Stomach (tissue), 9 donors: Measurements from ENCODE around the gene PDE4D. TPM values are rescaled to one million over a fixed set of nuclear protein-coding genes. Genes with fewer than 3 reads are reported as not detected.

Experiments
- DNase-seq, 2 donors: peaks; one replicate each; pipeline versions ENCODE4 v3.0.0 to v3.0.0-alpha.2; 2013 to 2019
- H3K27ac ChIP-seq, 5 donors: fragments of 200-600 bp in 4 of 5; sonication (generic) in 4 of 5; one replicate each; pipeline ENCODE4 v1.5.1; 2013 to 2019; ENCODE audit warnings: mild to moderate bottlenecking in 1 of 5, moderate library complexity in 1 of 5
- H3K27me3 ChIP-seq, 3 donors: fragments of 200-600 bp; sonication (generic); one replicate each; pipeline ENCODE4 v1.5.1; 2017 to 2019; ENCODE audit warnings: mixed run types in 1 of 3
- H3K36me3 ChIP-seq, 4 donors: fragments of 200-600 bp; sonication (generic); 1 replicate in 3 of 4; 2 replicates in 1 of 4; pipeline ENCODE4 v1.5.1; 2016 to 2019
- H3K4me1 ChIP-seq, 4 donors: fragments of 200-600 bp; sonication (generic); one replicate each; pipeline ENCODE4 v1.5.1; 2016 to 2019
- H3K4me3 ChIP-seq, 4 donors: fragments of 200-600 bp; sonication (generic) in 3 of 4; one replicate each; pipeline ENCODE4 v1.5.1; 2016 to 2019; ENCODE audit warnings: mild to moderate bottlenecking in 1 of 4
- H3K9me3 ChIP-seq, 4 donors: fragments of 200-600 bp; sonication (generic); one replicate each; pipeline ENCODE4 v1.5.1; 2016 to 2019
- EP300 ChIP-seq: sonication (generic); formaldehyde crosslinking; IDR thresholded peaks from one replicate; pipeline ENCODE4 v1.6.1; 2017; ENCODE audit warnings: antibody characterized with exemption
- POLR2A ChIP-seq, 4 donors: fragments of 450-650 bp; IDR thresholded peaks; one replicate each; pipeline ENCODE4 v1.6.1; 2016; ENCODE audit warnings: antibody characterized with exemption in 4 of 4, control low read depth in 2 of 4, mild to moderate bottlenecking in 1 of 4, moderate library complexity in 1 of 4
- POLR2AphosphoS5 ChIP-seq, 3 donors: sonication (generic); formaldehyde crosslinking; IDR thresholded peaks; one replicate each; pipeline ENCODE4 v1.6.1; 2016; ENCODE audit warnings: antibody characterized with exemption in 3 of 3
- WGBS, 5 donors: extraction: QIAGEN DNeasy Blood & Tissue Kit in 3 of 5; methylation state at CpG; one replicate each; pipeline versions ENCODE4 v1.1.5 to v1.1.7; 2013 to 2018; 5-methylcytosine and 5-hydroxymethylcytosine counted together
- intact Hi-C: fragments of 100-400 bp; cut with DNase I; formaldehyde crosslinking; loops from one replicate; pipeline ENCODE4 v1.15.1; 2023; ENCODE audit warnings: low total_unique reads
- polyA plus RNA-seq, 3 donors: library from polyadenylated mRNA; stranded (reverse); fragments of 200-250 nt; gene quantifications; one replicate each; pipeline ENCODE4 v1.2.3, GENCODE V29; 2013
- total RNA-seq, 5 donors: library from RNA; depleted of rRNA; stranded (reverse); fragments of >200 nt; gene quantifications; one replicate each; pipeline versions ENCODE4 v1.1.0 to v1.2.3, GENCODE V29; 2014 to 2016
- TF ChIP-seq, protein P1 (sequence below), 7 experiments: fragments of 450-650 bp in 4 of 7; fragments of 200-600 bp in 3 of 7; sonication (generic) in 3 of 7; IDR thresholded peaks; one replicate each; pipeline ENCODE4 v1.5.1; 2016 to 2019; ENCODE audit warnings: antibody characterized with exemption in 7 of 7, control low read depth in 2 of 7, mild to moderate bottlenecking in 1 of 7
- donor health status: healthy with polysubstance abuse.
- donor health status: Bipolar disorder and iron deficiency.
- donor health status: healthy.

PDE4D gene
- total and polyA plus RNA-seq, 8 donors, result 3.1 to 147 (median 97.3) TPM

DNA sequence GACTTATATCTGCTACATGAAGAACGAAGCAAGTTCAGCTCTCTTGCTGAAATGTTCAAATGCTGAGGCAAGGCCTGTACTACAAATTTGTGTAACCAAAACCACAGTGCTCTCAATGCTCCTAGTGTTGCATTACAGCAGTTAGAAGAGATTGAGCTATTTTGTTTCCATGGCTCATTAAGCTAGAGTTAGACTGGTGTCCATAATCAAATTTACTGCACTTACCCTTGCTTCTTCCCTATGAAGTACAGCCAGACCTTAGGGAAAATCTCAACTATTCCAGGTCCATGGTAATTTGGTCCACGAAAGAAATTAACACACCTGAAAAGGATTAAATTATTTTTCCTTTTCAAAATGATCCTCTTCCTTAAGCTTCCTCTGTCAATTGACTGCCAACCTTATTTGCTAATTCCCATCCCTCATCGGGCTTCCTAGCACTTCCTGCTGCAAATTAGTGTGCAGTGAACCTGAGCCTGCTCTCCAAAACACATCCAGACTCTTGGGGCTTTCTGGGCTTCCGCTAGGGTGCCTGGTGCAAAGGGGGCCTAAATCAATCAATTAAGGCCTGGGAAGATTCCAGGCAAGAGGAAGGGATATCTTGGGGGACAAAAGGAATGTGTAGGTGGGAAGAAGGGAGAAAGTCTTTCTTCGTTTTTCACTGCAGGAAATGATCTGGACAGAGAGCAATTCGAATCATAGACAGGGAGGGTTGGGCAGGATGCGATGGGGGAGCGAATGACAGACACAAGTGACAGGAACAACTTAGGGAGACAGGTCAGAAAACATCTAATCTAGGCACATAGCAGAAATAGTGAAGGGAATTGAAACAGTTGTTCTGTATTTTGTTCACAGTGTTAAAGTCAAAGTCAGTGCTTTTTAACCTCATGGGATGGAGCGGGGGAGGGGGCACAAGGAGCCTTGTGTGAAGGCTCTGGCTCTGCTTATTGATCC, 768.2 kb downstream of the PDE4D start:
- WGBS, 5 donors, result 77 to 82% (median 79%) methylated on average over 9 of the region's 9 CpGs
- Histone ChIP-seq H3K27ac (peak overlapping the region in 4 of 5 donors; percentile 80 to 89 (median 84)), H3K36me3 (no peaks in the 10 kb centered on the region), H3K4me1 (peaks cover 22 to 58% (median 41%) of the 10 kb centered on the region in 4 donors), H3K4me3 (no peak overlapping the region), H3K27me3 (no peaks in the 10 kb centered on the region), H3K9me3 (no peaks in the 10 kb centered on the region)
- DNase-seq, result no peak
- intact Hi-C loops, result no loop called here
- TF ChIP-seq EP300 (no peak), POLR2AphosphoS5 (IDR thresholded peaks at IDR 0.05) (no peak), POLR2A (IDR thresholded peaks at IDR 0.05) (no peak)
- TF ChIP-seq, protein P1, sequence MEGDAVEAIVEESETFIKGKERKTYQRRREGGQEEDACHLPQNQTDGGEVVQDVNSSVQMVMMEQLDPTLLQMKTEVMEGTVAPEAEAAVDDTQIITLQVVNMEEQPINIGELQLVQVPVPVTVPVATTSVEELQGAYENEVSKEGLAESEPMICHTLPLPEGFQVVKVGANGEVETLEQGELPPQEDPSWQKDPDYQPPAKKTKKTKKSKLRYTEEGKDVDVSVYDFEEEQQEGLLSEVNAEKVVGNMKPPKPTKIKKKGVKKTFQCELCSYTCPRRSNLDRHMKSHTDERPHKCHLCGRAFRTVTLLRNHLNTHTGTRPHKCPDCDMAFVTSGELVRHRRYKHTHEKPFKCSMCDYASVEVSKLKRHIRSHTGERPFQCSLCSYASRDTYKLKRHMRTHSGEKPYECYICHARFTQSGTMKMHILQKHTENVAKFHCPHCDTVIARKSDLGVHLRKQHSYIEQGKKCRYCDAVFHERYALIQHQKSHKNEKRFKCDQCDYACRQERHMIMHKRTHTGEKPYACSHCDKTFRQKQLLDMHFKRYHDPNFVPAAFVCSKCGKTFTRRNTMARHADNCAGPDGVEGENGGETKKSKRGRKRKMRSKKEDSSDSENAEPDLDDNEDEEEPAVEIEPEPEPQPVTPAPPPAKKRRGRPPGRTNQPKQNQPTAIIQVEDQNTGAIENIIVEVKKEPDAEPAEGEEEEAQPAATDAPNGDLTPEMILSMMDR (IDR thresholded peaks at IDR 0.05), result no peak

DNA sequence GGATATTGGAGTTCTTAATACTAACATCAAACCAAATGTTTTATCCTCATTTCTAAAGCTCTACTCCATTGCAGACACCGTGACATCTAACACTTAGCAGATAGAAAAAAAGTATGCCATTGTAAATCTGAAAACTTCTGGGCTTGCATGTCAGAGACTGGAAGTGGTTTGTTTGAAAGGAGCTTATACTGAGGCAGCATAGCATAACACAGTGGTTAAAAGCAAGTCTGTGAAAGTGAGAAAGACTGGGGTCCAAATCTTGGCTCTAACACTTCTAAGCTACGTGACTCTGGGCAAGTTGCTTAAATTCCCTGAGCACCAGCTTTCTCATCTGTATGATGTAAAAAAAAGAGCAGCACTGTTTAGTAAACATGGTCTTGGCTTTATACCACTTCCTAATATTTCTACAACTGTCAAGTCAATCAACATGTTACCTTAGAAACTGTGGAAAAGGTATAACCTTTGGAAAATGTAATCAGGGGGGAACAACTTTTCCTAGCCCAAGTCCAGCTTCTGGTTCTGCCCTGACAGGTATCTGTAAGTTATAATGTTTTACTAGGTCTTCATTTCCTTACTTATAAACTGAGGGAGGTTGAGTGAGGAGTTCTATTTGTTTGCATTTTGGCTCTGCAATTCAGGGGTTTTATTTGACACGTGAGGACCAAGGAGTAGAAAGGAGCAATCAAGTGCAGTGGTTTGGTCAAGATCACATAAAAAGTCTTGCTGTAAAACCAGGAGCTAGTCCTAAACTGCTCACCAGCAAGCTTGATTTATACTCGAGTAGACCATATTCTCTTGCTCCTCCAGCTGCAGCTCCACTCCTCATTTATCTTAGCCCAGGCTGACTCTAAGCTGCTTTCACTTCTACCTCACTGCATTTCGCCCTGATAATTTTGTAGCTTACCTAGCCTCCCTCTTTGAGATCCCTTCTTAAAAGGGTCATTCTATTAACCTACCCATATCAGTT, 769.6 kb downstream of the PDE4D start:
- intact Hi-C loops, result no loop called here
- H3K4me1 ChIP-seq, result peaks cover 22 to 56% (median 39%) of the 10 kb centered on the region in 4 donors
- H3K36me3 ChIP-seq, result no peaks in the 10 kb centered on the region
- H3K27ac ChIP-seq, result peak overlapping the region; percentile 17 to 89 (median 80)
- WGBS, 5 donors, result 39 to 52% (median 41%) methylated on average over 5 of the region's 5 CpGs
- TF ChIP-seq, protein P1 (IDR thresholded peaks at IDR 0.05), result no peak
- TF ChIP-seq POLR2AphosphoS5 (IDR thresholded peaks at IDR 0.05) (no peak), EP300 (no peak)
- H3K9me3 ChIP-seq, result no peaks in the 10 kb centered on the region
- no peaks in the 10 kb centered on the region for H3K27me3 ChIP-seq
- no peak overlapping the region for H3K4me3 ChIP-seq
- peak in 1 of 2 donors; percentile 51 for DNase-seq

DNA sequence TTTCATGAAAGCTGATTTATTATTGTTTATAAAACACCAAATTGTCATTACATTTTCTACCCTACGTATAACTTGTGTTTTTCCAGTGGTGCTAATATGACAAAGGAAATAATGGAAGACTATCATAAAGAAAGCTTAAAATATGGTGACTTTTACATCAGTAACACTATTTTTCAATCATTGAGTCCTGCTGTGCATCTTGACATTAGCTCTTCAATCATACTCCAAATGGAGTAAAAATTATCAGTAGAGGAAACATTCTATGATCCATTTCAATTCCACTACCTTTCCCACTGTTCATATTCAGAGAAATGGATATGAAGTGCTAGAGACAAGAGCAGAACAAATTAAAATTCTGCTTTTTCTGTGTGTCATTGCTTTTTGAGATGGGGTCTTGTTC, 774.0 kb downstream of the PDE4D start:
- no peaks in the 10 kb centered on the region for H3K36me3 ChIP-seq
- H3K4me3 ChIP-seq, result no peak overlapping the region
- H3K27ac ChIP-seq, result no peak overlapping the region
- no peak for DNase-seq
- H3K27me3 ChIP-seq, result no peaks in the 10 kb centered on the region
- TF ChIP-seq, protein P1 (IDR thresholded peaks at IDR 0.05), result no peak
- no peak for TF ChIP-seq POLR2AphosphoS5 (IDR thresholded peaks at IDR 0.05)
- no peak for TF ChIP-seq POLR2A (IDR thresholded peaks at IDR 0.05)
- TF ChIP-seq EP300, result no peak
- WGBS, 5 donors, result 79 to 100% (median 97%) methylated on average over 1 of the region's 1 CpG
- intact Hi-C loops, result no loop called here
- no peaks in the 10 kb centered on the region for H3K9me3 ChIP-seq
- peaks cover 8 to 51% (median 32%) of the 10 kb centered on the region in 4 donors for H3K4me1 ChIP-seq

DNA sequence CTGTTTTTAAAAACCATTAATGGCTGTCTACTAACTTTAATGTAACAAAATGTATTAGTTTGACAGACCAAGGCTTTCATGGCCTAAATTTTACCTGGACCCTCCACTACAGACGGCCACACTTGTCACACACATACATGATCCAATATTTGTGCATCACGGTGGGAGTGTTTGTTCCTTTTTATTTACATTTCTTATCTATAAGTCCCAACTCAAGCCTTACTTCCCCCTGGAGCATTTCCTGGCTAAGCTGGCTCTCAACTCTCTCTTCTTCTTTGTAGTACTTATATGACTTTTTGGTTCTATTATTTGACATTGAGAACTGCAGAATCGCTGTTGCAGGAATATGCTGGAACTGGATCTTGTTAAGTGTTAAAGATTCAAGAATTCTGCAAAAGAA, 776.2 kb downstream of the PDE4D start:
- TF ChIP-seq EP300 (no peak), POLR2AphosphoS5 (IDR thresholded peaks at IDR 0.05) (peak in 1 of 3 donors; percentile 13), POLR2A (IDR thresholded peaks at IDR 0.05) (no peak)
- TF ChIP-seq, protein P1 (IDR thresholded peaks at IDR 0.05), result no peak
- WGBS, 5 donors, result 27 to 61% (median 43%) methylated on average over 3 of the region's 3 CpGs

More for the DNA sequence above, 776.2 kb downstream of the PDE4D start:
- Histone ChIP-seq H3K9me3 (no peaks in the 10 kb centered on the region), H3K4me1 (peaks cover 4 to 35% (median 20%) of the 10 kb centered on the region in 4 donors), H3K27ac (no peak overlapping the region), H3K4me3 (no peak overlapping the region), H3K27me3 (no peaks in the 10 kb centered on the region), H3K36me3 (no peaks in the 10 kb centered on the region)
- DNase-seq, result peak in 1 of 2 donors; percentile 35
- intact Hi-C loops, result no loop called here
